IMR-90 (cell line): ENCODE measurements around the gene CYP2C18. TPM values are rescaled to one million over a fixed set of nuclear protein-coding genes. Genes with fewer than 3 reads are reported as not detected.

Source experiments
- ATAC-seq: fragments of 200-7000 bp; cut with Tn5 transposase; 2 replicates; pipeline ENCODE4 v1.9.1; 2020; ENCODE audit warnings: low read depth, mild to moderate bottlenecking, moderate library complexity
- BruUV-seq: library from RNA; stranded (reverse); fragments of 400-500 nt; replicated peaks from 2 replicates; lab custom pipeline; 2021; lab: Mats Ljungman, UMichigan
- CTCF ChIA-PET: fragments of 300-600 bp; formaldehyde crosslinking; extraction: SDS; loops from one replicate; lab custom pipeline; 2021; ENCODE audit warnings: antibody characterized with exemption; lab: Yijun Ruan, JAX
- POLR2A ChIA-PET: fragments of 300-600 bp; sonication (Branson Sonifier 250); formaldehyde crosslinking; loops from one replicate; lab custom pipeline; 2022; ENCODE audit warnings: antibody characterized with exemption; ENCODE audit not compliant: unreplicated experiment; lab: Charles Lee
- DNase-seq: peaks from one replicate; pipeline ENCODE4 v3.0.0; 2013
- H2AFZ ChIP-seq: replicated peaks from 2 replicates; pipeline ENCODE3; 2013; ENCODE audit warnings: low read length, mild to moderate bottlenecking; ENCODE audit not compliant: poor library complexity
- H2AK5ac ChIP-seq: 2 replicates; pipeline ENCODE4 v1.6.1; 2013; ENCODE audit warnings: low read depth, low read length, inconsistent platforms
- H2AK9ac ChIP-seq: replicated peaks from 2 replicates; pipeline ENCODE3; 2013; ENCODE audit warnings: mild to moderate bottlenecking, low read depth, low read length, moderate library complexity; ENCODE audit not compliant: poor library complexity
- H2BK120ac ChIP-seq: 2 replicates; pipeline ENCODE4 v1.6.1; 2013; ENCODE audit warnings: low read depth, low read length, inconsistent platforms
- H2BK15ac ChIP-seq: 3 replicates; pipeline ENCODE4 v1.6.1; 2013; ENCODE audit warnings: low read depth, low read length, inconsistent platforms
- H2BK20ac ChIP-seq: 2 replicates; pipeline ENCODE4 v1.6.1; 2013; ENCODE audit warnings: low read depth, mild to moderate bottlenecking, inconsistent platforms, low read length, moderate library complexity
- H2BK5ac ChIP-seq: 2 replicates; pipeline ENCODE4 v1.6.1; 2013; ENCODE audit warnings: mild to moderate bottlenecking, low read depth, low read length, inconsistent platforms; ENCODE audit not compliant: poor library complexity, severe bottlenecking
- H3K14ac ChIP-seq: replicated peaks from 2 replicates; pipeline ENCODE4 v1.6.1; 2013; ENCODE audit warnings: low read depth, low read length, inconsistent platforms
- H3K18ac ChIP-seq: 2 replicates; pipeline ENCODE4 v1.6.1; 2013; ENCODE audit warnings: low read depth, low read length, control low read depth
- H3K23ac ChIP-seq: 2 replicates; pipeline ENCODE4 v1.6.1; 2013; ENCODE audit warnings: low read depth, low read length, inconsistent platforms
- H3K27ac ChIP-seq: 2 replicates; pipeline ENCODE4 v1.5.1; 2013; ENCODE audit warnings: mild to moderate bottlenecking, control low read depth, low read length; ENCODE audit not compliant: insufficient read depth
- H3K27me3 ChIP-seq: 2 replicates; pipeline ENCODE4 v1.6.1; 2013; ENCODE audit warnings: low read length; ENCODE audit not compliant: control insufficient read depth, insufficient read depth
- H3K36me3 ChIP-seq: 2 replicates; pipeline ENCODE4 v1.6.1; 2013; ENCODE audit warnings: low read length, mixed read lengths; ENCODE audit not compliant: control insufficient read depth, insufficient read depth
- H3K4ac ChIP-seq: 2 replicates; pipeline ENCODE4 v1.6.1; 2013; ENCODE audit warnings: low read depth, low read length, inconsistent platforms
- H3K4me1 ChIP-seq: 2 replicates; pipeline ENCODE4 v1.6.1; 2013; ENCODE audit warnings: low read length, mixed read lengths; ENCODE audit not compliant: control insufficient read depth, insufficient read depth
- H3K4me2 ChIP-seq: 2 replicates; pipeline ENCODE4 v1.6.1; 2013; ENCODE audit warnings: low read depth, mild to moderate bottlenecking, control low read depth, low read length, moderate library complexity
- H3K4me3 ChIP-seq: 2 replicates; pipeline ENCODE4 v1.5.1; 2013; ENCODE audit warnings: low read depth, mild to moderate bottlenecking, control low read depth, low read length, moderate library complexity; ENCODE audit not compliant: insufficient read depth
- H3K56ac ChIP-seq: 2 replicates; pipeline ENCODE4 v1.6.1; 2013; ENCODE audit warnings: low read length, inconsistent platforms; ENCODE audit not compliant: insufficient read depth; ENCODE audit errors: extremely low read depth
- H3K79me1 ChIP-seq, 2 experiments: 2 replicates each; pipeline ENCODE4 v1.6.1; 2013; ENCODE audit warnings: low read length in 2 of 2, inconsistent platforms in 1 of 2, low read depth in 1 of 2
- H3K9ac ChIP-seq: 2 replicates; pipeline ENCODE4 v1.6.1; 2013; ENCODE audit warnings: low read depth, low read length, control low read depth
- H3K9me1 ChIP-seq: 2 replicates; pipeline ENCODE4 v1.6.1; 2013; ENCODE audit warnings: low read length, inconsistent platforms; ENCODE audit not compliant: insufficient read depth
- H3K9me3 ChIP-seq: 2 replicates; pipeline ENCODE4 v1.6.1; 2013; ENCODE audit warnings: low read length; ENCODE audit not compliant: control insufficient read depth, insufficient read depth
- H4K20me1 ChIP-seq: 2 replicates; pipeline ENCODE4 v1.6.1; 2013; ENCODE audit warnings: low read length, inconsistent platforms; ENCODE audit not compliant: insufficient read depth
- H4K5ac ChIP-seq: 2 replicates; pipeline ENCODE4 v1.6.1; 2013; ENCODE audit warnings: mild to moderate bottlenecking, low read depth, low read length, control low read depth
- H4K8ac ChIP-seq, 2 experiments: 2 replicates each; pipeline ENCODE4 v1.6.1; 2013; ENCODE audit warnings: low read depth in 2 of 2, low read length in 2 of 2, control low read depth in 1 of 2, inconsistent platforms in 1 of 2
- H4K91ac ChIP-seq: 2 replicates; pipeline ENCODE4 v1.6.1; 2013; ENCODE audit warnings: low read depth, low read length, inconsistent platforms; ENCODE audit not compliant: insufficient read depth
- CHD1 ChIP-seq: IDR thresholded peaks from 2 replicates; pipeline ENCODE4 v1.6.1; 2012; ENCODE audit warnings: low read depth, low read length, improper control_type of control experiment
- MAFK ChIP-seq: IDR thresholded peaks from 2 replicates; pipeline ENCODE4 v1.6.1; 2012; ENCODE audit warnings: low read depth, low read length, improper control_type of control experiment
- NFE2L2 ChIP-seq: fragments of 150-350 bp; IDR thresholded peaks from 2 replicates; pipeline ENCODE4 v1.6.1; 2016; ENCODE audit warnings: low read depth, mild to moderate bottlenecking, low read length
- RFX5 ChIP-seq: IDR thresholded peaks from 2 replicates; pipeline ENCODE4 v1.8.0; 2012; ENCODE audit warnings: low read depth, mild to moderate bottlenecking, low read length, moderate library complexity
- whole genome bisulfite sequencing, 2 experiments: methylation state at CpG; one replicate each; pipeline versions ENCODE4 v1.1.5 to v1.1.7; 2013; ENCODE audit warnings: missing lambda C conversion rate in 2 of 2; ENCODE audit not compliant: insufficient read length in 1 of 2; ENCODE audit errors: extremely low coverage in 2 of 2; 5-methylcytosine and 5-hydroxymethylcytosine counted together
- dilution Hi-C: fragments of 300-500 bp; cut with HindIII; formaldehyde crosslinking; loops from one replicate; pipeline ENCODE4 v1.14.3; 2018; ENCODE audit warnings: low sequenced_read_pairs; ENCODE audit not compliant: unreplicated experiment
- in situ Hi-C: fragments of 300-500 bp; cut with MboI; formaldehyde crosslinking; loops from 3 replicates; pipeline ENCODE4 v1.14.3; 2019; ENCODE audit warnings: low sequenced_read_pairs, inconsistent platforms, mixed read lengths
- intact Hi-C: fragments of 100-400 bp; cut with micrococcal nuclease; formaldehyde crosslinking; loops from 2 replicates; pipeline ENCODE4 v1.10.0; 2022
- polyA plus RNA-seq, 3 experiments: library from polyadenylated mRNA; depleted of rRNA; stranded (reverse); fragments of >200 nt; gene quantifications; 2 replicates each; pipeline ENCODE4 v1.2.3, GENCODE V29; 2012; ENCODE audit warnings: low replicate concordance in 1 of 3
- total RNA-seq: library from RNA; depleted of rRNA; stranded (reverse); fragments of >200 nt; gene quantifications from 2 replicates; pipeline ENCODE4 v1.2.3, GENCODE V29; 2012

CYP2C18 gene
- total and polyA plus RNA-seq, 2 of the 4 experiments (the other 2 are of a cell fraction) = not detected

GRCh38 chr10:94644352-94644751 lies 39.2 kb upstream of the CYP2C18 start:
- H3K79me1 ChIP-seq = no peaks in the 10 kb centered on the region
- ChIA-PET CTCF (no interaction called here), POLR2A (no interaction called here)
- H3K9ac ChIP-seq = no peak overlapping the region
- no peak overlapping the region for H4K91ac ChIP-seq
- in situ Hi-C loops = no loop called here
- no peak overlapping the region for H3K4ac ChIP-seq
- DNase-seq (no peak), ATAC-seq (no peak)
- no peaks in the 10 kb centered on the region for H4K20me1 ChIP-seq
- no peak overlapping the region for H2AK9ac ChIP-seq
- no peak overlapping the region for H2BK20ac ChIP-seq
- no peak overlapping the region for H3K27ac ChIP-seq
- no peaks in the 10 kb centered on the region for H3K9me3 ChIP-seq
- no peak overlapping the region for H3K56ac ChIP-seq
- no peak overlapping the region for H2AK5ac ChIP-seq
- H3K4me3 ChIP-seq = no peak overlapping the region
- H3K4me2 ChIP-seq = no peak overlapping the region
- no peak overlapping the region for H2BK15ac ChIP-seq
- WGBS, 2 experiments = no CpG with 5 or more reads among the region's 1 CpG
- no peak overlapping the region for H4K5ac ChIP-seq
- no peaks in the 10 kb centered on the region for H3K9me1 ChIP-seq
- no peaks in the 10 kb centered on the region for H3K27me3 ChIP-seq
- no peaks in the 10 kb centered on the region for H3K4me1 ChIP-seq
- no peak overlapping the region for H4K8ac ChIP-seq
- dilution Hi-C loops = no loop called here
- no peak overlapping the region for H3K14ac ChIP-seq
- no peak overlapping the region for H2AFZ ChIP-seq
- no TSS peak for BruUV-seq
- no peak overlapping the region for H2BK120ac ChIP-seq
- no peak overlapping the region for H2BK5ac ChIP-seq
- H3K23ac ChIP-seq = no peak overlapping the region
- H3K18ac ChIP-seq = no peak overlapping the region
- H3K36me3 ChIP-seq = no peaks in the 10 kb centered on the region
- intact Hi-C loops = no loop called here
- no peak for TF ChIP-seq NFE2L2
- TF ChIP-seq CHD1 = no peak
- no peak for TF ChIP-seq MAFK
- no peak for TF ChIP-seq RFX5
